Measurements from ENCODE around the gene LYRM7. TPM values are rescaled to one million over a fixed set of nuclear protein-coding genes. Genes with fewer than 3 reads are reported as not detected.

LYRM7 gene
- total RNA-seq, result 4.5 and 4.6 TPM in 2 replicates

GRCh38 chr5:131170540-131171275, at the start of gene LYRM7:
Gene LYRM7, plus strand, starts transcription at chr5:131170944. Its CDS starts 77 bp downstream, at chr5:131171021.

GRCh38 chr5:131165119-131165727, 5.5 kb upstream of the LYRM7 start, which contains the start of gene HINT1:
Gene HINT1, minus strand, starts transcription at chr5:131165256. Its CDS starts 51 bp downstream, at chr5:131165205.

Other genes starting within 250 kb of the LYRM7 start
- gene HINT1, start 5.7 kb upstream of the LYRM7 start, total RNA-seq, result 167 and 213 TPM in 2 replicates
- 17.3 and 18.1 TPM in 2 replicates for gene CDC42SE2, start 93.1 kb downstream of the LYRM7 start, total RNA-seq

All from smooth muscle cell of bladder (primary cell).